GM12892 (cell line): ENCODE results near the gene ZNF142. TPM values are rescaled to one million over a fixed set of nuclear protein-coding genes. Genes with fewer than 3 reads are reported as not detected.
"Not testable (repeated sequence)": the region's sequence is repeated elsewhere in the genome, so short reads cannot be mapped to it uniquely, and the experiment has no call there.

ENCODE experiments used
- DNase-seq: peaks from one replicate; pipeline ENCODE4 v3.0.0; 2011; ENCODE audit not compliant: insufficient read length
- FAIRE-seq: peaks from 2 replicates; lab custom pipeline; 2011; peaks lifted over from hg19 to GRCh38; lab: Jason Lieb, UNC
- POLR2A ChIP-seq: IDR thresholded peaks from 2 replicates; pipeline ENCODE4 v1.6.1; 2011; ENCODE audit warnings: low read depth, low read length, control low read depth
- POLR2AphosphoS5 ChIP-seq: IDR thresholded peaks from 2 replicates; pipeline ENCODE4 v1.6.1; 2011; ENCODE audit warnings: low read depth, low read length, control low read depth
- TAF1 ChIP-seq: IDR thresholded peaks from 2 replicates; pipeline ENCODE4 v1.6.1; 2011; ENCODE audit warnings: low read depth, mild to moderate bottlenecking, control low read depth, low read length, borderline replicate concordance
- polyA plus RNA-seq: library from polyadenylated mRNA; unstranded; fragments of >200 nt; gene quantifications from one replicate; pipeline ENCODE4 v1.2.1, GENCODE V29; 2012; ENCODE audit warnings: missing spikeins, inconsistent platforms; ENCODE audit not compliant: missing spikeins

Gene ZNF142, protein sequence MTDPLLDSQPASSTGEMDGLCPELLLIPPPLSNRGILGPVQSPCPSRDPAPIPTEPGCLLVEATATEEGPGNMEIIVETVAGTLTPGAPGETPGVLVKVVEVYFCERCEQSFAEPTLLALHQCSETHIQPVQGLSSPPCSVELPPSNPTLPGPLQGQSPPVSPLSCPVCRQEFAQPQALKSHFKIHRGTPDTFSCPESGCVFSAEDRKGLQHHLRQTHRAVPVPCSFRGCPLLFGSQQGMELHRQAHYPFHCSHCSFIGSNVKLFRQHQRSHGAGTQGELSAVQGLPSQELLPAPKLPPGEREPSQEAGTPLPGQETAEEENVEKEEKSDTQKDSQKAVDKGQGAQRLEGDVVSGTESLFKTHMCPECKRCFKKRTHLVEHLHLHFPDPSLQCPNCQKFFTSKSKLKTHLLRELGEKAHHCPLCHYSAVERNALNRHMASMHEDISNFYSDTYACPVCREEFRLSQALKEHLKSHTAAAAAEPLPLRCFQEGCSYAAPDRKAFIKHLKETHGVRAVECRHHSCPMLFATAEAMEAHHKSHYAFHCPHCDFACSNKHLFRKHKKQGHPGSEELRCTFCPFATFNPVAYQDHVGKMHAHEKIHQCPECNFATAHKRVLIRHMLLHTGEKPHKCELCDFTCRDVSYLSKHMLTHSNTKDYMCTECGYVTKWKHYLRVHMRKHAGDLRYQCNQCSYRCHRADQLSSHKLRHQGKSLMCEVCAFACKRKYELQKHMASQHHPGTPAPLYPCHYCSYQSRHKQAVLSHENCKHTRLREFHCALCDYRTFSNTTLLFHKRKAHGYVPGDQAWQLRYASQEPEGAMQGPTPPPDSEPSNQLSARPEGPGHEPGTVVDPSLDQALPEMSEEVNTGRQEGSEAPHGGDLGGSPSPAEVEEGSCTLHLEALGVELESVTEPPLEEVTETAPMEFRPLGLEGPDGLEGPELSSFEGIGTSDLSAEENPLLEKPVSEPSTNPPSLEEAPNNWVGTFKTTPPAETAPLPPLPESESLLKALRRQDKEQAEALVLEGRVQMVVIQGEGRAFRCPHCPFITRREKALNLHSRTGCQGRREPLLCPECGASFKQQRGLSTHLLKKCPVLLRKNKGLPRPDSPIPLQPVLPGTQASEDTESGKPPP (N-terminal part only)
- polyA plus RNA-seq: 8.8 TPM

DNA sequence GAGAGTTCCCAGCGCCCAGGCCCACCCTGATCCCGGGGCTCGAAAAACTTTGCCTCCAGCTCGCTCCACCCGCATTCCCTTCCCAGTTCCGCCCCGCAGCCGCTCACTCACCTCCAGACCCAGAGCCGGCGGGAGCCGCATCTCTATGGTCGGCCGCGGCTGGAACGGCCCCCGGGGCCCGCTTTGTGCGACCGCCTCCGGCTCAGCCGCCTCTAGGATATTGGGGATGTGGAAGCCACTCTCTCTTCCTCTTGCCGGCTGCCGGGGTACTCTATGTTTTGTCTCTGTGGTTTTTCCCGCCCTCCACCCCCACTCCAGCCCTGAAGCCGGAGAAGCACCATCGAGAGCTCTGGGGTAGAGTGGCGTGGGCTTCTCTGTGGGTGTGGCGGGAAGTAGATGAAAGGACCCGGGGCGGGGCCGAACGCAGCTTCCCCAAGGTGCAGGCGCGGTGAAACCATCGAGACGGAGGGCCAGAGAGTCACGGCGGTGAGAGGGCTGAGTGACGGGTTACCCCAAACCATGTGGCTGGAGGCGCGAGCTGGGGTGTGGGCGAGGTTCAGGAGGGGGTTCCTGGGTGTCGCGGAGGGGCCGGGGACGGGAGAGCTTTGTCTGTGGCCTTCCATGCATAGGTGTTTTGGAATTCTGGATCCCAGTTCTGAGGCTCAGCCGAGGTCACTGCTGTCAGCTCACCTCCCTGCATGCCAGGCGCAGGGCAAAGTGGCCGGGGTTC lies at the start of gene ZNF142, which contains the start of gene BCS1L:
TSS of gene ZNF142 (minus strand) at position 366 of the 730 bp plus-strand sequence. CDS start 3,194 bp downstream, outside the sequence.
TSS of gene BCS1L (plus strand) at position 426 of the 730 bp plus-strand sequence. CDS start 1,305 bp downstream, outside the sequence.
- peak; percentile 92 for DNase-seq
- TF ChIP-seq POLR2AphosphoS5 (peak; percentile 72), POLR2A (peak; percentile 77; the same call in 1 of the 2 replicates), TAF1 (0 out of 2 replicates have a peak, but pooled peaks have one; percentile 52)
- FAIRE-seq: peak; percentile 97

DNA sequence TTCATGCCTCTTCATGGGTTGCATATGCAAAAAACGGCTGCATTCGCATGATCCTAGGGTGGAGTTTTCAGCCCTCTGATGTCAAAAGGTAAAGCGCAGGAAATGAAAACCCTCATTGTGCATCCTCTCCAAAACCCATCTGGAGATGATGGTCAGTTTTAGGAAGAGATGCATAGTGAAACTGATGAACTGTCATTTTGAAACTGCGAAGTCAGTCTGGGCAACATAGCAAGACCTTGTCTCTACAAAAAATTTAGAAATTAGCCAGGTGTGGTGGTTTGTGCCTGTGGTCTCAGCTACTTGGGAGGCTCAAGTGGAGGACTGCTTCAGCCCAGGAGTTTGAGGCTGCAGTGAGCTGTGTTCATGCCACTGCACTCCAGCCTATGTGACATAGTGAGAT lies 48.7 kb upstream of the ZNF142 start:
- TF ChIP-seq TAF1 (no peak), POLR2AphosphoS5 (no peak), POLR2A (no peak)
- FAIRE-seq (peak; percentile 94), DNase-seq (peak; percentile 25)

DNA sequence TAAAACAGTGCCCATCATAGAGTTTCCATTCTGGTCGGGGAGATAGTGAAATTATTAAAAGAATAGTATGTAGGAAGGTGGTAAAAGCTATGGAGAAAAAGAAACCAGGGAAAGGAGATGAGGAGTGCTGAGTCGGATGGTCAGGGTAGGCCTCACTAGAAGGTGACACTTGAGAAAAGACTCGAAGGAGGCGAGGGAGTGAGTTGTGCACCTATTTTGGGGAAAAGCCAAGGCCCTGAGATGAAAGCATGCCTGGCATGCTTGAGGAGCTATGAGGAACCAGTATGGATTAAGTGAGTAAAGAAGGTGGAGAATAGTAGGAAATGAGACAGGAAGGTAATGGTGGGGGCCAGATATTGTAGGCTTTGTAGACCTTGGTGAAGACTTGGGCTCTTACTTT lies 43.9 kb upstream of the ZNF142 start:
- no peak for TF ChIP-seq POLR2AphosphoS5
- no peak for TF ChIP-seq POLR2A
- no peak for TF ChIP-seq TAF1
- no peak for DNase-seq
- no peak for FAIRE-seq

DNA sequence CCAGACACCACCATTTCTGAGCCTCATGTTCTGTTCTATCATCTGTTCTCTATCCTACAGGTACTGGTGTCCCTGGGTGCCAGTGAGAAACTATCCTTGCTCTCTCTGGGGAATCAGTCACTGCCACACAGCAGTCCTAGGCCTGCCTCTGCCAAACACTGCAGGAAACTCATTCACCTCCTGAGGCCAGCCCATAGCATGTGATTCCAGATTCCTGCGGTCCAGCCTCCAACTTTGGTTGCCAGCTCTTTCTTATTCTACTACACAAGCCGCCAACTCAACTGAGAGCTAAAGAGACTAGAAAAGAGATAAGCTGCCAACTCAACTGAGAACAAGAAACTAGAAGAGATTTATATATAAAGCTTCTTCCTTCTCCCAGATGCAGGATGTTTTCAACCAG lies 42.4 kb upstream of the ZNF142 start:
- DNase-seq (no peak), FAIRE-seq (no peak)
- TF ChIP-seq POLR2AphosphoS5: no peak
- TF ChIP-seq TAF1: no peak
- TF ChIP-seq POLR2A: no peak

DNA sequence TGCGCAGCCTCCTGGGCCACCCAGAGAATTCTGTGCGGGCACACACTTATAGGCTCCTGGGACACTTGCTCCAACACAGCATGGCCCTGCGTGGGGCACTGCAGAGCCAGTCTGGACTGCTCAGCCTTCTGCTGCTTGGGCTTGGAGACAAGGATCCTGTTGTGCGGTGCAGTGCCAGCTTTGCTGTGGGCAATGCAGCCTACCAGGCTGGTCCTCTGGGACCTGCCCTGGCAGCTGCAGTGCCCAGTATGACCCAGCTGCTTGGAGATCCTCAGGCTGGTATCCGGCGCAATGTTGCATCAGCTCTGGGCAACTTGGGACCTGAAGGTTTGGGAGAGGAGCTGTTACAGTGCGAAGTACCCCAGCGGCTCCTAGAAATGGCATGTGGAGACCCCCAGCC lies 39.5 kb upstream of the ZNF142 start:
- no peak for FAIRE-seq
- TF ChIP-seq POLR2AphosphoS5: no peak
- no peak for TF ChIP-seq POLR2A
- TF ChIP-seq TAF1: no peak
- no peak for DNase-seq

DNA sequence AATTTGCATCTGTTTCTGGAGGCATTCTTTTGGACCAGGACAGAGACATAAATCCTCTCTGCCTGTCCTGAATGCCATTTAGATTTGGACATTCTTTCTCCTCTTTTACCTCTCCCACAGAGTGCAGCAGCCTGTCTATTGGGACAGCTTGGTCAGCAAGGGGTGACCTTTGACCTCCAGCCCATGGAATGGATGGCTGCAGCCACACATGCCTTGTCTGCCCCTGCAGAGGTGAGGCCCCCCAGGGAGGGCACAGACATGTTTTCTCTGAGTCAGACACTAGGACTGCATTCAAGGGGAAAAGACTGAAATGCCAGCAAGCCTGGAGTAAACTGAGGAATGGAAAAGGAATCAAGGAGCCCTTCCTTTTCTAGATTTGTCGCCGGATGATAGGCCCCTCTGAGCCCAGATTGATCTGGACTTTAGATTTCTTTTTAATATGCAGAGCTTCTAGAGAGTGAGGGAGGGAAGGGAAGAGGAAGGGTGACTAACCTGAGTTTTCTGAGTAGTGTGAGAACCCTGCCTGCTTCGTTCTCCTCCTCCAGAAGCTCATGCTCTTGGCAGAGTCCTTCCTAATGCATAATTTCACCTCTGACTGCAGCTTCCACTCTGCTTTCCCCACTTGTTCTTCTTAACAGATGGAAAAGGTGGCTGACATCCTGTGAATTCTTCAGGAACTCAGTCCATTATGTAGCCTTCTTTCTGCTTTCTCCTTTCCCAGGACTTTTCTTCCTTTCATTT lies 35.2 kb upstream of the ZNF142 start:
- TF ChIP-seq TAF1 (no peak), POLR2A (no peak), POLR2AphosphoS5 (no peak)
- DNase-seq (no peak), FAIRE-seq (no peak)

DNA sequence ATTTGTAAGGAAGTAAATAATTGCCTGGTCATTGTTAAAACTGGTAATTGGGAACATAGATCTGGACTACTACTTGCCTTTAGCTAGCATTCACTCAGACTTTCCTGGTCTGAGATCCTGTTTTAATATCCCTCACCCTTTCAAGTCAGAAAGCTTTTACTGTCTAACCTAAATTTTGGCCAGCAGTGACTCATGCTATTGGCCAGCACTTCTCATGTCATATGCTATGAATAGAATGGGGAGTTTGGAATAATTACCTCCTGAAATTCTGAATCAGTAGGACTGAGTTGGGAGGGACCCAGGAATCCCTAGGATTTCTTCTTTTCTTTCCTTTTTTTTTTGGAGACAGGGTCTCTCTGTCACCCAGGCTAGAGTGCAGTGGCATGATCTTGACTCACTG lies 31.8 kb upstream of the ZNF142 start:
- FAIRE-seq: no peak

DNA sequence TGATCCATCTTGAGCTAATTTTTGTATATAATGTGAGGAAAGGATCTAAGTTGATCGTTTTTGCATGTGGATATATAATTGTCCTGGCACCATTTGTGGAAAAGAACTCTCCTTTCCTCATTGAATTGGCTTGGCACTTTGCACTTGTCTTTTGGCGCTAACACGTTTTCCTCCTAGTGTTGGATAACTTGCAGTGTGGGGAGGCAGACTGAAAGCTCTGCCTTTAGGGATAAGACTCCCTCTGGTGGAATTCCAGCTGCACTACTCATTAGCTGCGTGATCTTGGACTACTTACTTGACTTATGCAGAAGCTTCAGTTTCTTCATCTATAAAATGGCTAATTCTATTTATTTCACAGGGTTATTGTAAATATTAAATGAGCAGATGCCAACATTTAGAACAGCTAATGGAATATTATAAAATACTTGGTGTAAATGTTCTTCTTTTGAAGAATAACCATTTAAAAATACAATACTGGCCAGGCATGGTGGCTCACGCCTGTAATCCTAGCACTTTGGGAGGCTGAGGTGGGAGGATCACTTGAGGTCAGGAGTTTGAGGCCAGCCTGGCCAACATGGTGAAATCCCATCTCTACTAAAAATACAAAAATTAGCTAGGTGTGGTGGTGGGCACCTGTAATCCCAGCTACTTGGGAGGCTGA lies 28.1 kb upstream of the ZNF142 start:
- not testable (repeated sequence) for DNase-seq, FAIRE-seq

More for the DNA sequence above, 31.8 kb upstream of the ZNF142 start:
- TF ChIP-seq POLR2AphosphoS5 (no peak), TAF1 (no peak), POLR2A (no peak)
- no peak for DNase-seq

DNA sequence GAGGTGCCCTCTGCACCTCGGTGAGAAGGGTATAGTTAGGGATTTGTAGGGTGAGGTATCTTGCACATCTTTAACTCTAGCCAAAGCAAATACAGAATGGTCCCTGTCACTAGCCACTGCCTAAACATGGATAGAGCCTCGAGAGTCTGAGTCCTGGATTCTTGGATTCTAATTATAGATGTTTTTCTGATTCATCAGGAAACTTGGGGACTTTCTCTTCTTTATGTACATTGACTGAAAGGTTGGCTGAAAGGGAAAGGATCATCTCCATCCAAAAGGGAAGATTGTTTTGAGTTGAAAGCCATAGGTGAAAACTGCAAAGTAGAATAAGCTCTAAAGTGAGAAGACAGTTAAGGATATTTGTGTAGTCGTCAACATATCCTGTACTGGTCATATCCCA lies 20.6 kb upstream of the ZNF142 start:
- TF ChIP-seq TAF1 (no peak), POLR2A (no peak), POLR2AphosphoS5 (no peak)
- FAIRE-seq (no peak), DNase-seq (no peak)

DNA sequence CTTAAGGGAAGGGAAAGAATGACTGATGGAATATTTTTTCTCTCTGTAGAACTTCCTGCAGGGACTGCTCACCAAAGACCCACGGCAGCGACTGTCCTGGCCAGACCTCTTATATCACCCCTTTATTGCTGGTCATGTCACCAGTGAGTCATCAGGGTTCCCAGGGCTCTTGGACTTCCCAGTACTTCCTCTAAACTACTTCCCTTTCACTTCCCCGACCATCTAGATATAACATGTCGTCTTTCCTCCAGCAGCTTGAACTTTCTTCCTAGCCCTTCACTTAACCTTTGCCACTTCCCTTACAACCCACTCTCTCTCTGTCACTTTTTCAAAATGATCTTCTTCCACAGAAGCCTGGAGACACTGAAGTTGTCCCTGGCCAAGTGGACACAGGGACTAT lies 19.7 kb upstream of the ZNF142 start:
- no peak for TF ChIP-seq POLR2A
- no peak for TF ChIP-seq TAF1
- no peak for TF ChIP-seq POLR2AphosphoS5
- no peak for FAIRE-seq
- no peak for DNase-seq
